ENCODE measurements around the gene CD244. TPM values are rescaled to one million over a fixed set of nuclear protein-coding genes. Genes with fewer than 3 reads are reported as not detected.

The CD244 gene, protein sequence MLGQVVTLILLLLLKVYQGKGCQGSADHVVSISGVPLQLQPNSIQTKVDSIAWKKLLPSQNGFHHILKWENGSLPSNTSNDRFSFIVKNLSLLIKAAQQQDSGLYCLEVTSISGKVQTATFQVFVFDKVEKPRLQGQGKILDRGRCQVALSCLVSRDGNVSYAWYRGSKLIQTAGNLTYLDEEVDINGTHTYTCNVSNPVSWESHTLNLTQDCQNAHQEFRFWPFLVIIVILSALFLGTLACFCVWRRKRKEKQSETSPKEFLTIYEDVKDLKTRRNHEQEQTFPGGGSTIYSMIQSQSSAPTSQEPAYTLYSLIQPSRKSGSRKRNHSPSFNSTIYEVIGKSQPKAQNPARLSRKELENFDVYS
- total RNA-seq (10 to 100 TPM; 13.0 to 25.7 (median 18.2) TPM), polyA plus RNA-seq (1 to 10 TPM; 2.1 to 4.3 (median 4.0) TPM)
- long read RNA-seq, donor 1, partial matches to known transcripts: 0 of 4 reads
- long read RNA-seq, donor 1, other reads (novel, unspliced or antisense): 0 of 4 reads
- long read RNA-seq, donor 2, transcript CD244-203 (9 exons, 2,463 nt): major isoform, 8 of 9 reads
- long read RNA-seq, donor 2, partial matches to known transcripts: 0 of 9 reads
- long read RNA-seq, donor 2, other reads (novel, unspliced or antisense): 0 of 9 reads

- peak within 1 kb of the TSS in 7 of 8 donors; percentile 46 to 87 (median 66) for H3K27ac ChIP-seq
- no peaks in the 10 kb centered on the region for H3K36me3 ChIP-seq
- H3K4me3 ChIP-seq: peak within 1 kb of the TSS in 7 of 8 donors; percentile 10 to 66 (median 34)
- no peak for TF ChIP-seq CTCF (IDR thresholded peaks at IDR 0.05 in 8 of 11, conservative IDR thresholded peaks at IDR 0.05 in 3 of 11)
- peak; percentile 59 to 81 (median 63) for TF ChIP-seq POLR2AphosphoS5 (IDR thresholded peaks at IDR 0.05)
- peak; percentile 87 for DNase-seq
- no peaks in the 10 kb centered on the region for H3K9me3 ChIP-seq
- peaks cover 0 to 72% (median 27%) of the 10 kb centered on the region in 6 donors for H3K4me1 ChIP-seq
- intact Hi-C loops (cut with DNase I; ENCODE audit: low total_unique reads): no loop called here
- peaks cover 0 to 9% (median 0%) of the 10 kb centered on the region in 7 donors for H3K27me3 ChIP-seq (replicated peaks in 1 of 7)
- 11 to 28% (median 24%) methylated on average over 6 to 12 of the region's 12 CpGs for WGBS, 5 donors
Observed at GRCh38 chr1:160862203-160863060, at the start of gene CD244. CD244 (minus strand) TSS chr1:160862887; CDS start chr1:160862677, 210 bp downstream.

DNA sequence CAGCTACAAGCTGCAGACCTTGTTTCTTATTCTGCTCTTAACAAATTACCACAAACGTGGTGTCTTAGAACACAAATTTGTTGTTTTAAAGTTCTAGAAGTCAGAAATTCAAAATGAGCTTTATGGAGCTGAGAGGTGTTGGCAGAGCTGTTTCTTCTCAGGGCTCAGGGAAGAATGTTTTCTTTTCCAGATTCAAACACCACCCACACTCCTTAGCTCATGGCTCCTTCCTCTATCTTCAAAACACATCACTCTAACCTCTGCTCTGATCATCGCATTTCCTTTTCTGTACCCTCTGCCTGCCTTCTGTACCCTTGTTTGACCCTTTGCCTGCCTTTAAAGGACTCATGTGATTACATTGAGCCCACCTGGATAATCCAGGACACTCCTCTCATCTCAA is 49.2 kb upstream of the CD244 start:
- TF ChIP-seq POLR2A (IDR thresholded peaks at IDR 0.05) (no peak), CTCF (IDR thresholded peaks at IDR 0.05 in 8 of 11, conservative IDR thresholded peaks at IDR 0.05 in 3 of 11) (no peak), POLR2AphosphoS5 (IDR thresholded peaks at IDR 0.05) (no peak)
- 67 to 83% (median 81%) methylated on average over 2 of the region's 2 CpGs for WGBS, 5 donors
- no peak for DNase-seq
- Histone ChIP-seq H3K36me3 (no peaks in the 10 kb centered on the region), H3K27ac (no peak overlapping the region), H3K4me1 (no peaks in the 10 kb centered on the region), H3K9me3 (no peaks in the 10 kb centered on the region), H3K27me3 (replicated peaks in 1 of 7) (peaks cover 0 to 3% (median 0%) of the 10 kb centered on the region in 7 donors), H3K4me3 (no peak overlapping the region)
- intact Hi-C loops (cut with DNase I; ENCODE audit: low total_unique reads): no loop called here

DNA sequence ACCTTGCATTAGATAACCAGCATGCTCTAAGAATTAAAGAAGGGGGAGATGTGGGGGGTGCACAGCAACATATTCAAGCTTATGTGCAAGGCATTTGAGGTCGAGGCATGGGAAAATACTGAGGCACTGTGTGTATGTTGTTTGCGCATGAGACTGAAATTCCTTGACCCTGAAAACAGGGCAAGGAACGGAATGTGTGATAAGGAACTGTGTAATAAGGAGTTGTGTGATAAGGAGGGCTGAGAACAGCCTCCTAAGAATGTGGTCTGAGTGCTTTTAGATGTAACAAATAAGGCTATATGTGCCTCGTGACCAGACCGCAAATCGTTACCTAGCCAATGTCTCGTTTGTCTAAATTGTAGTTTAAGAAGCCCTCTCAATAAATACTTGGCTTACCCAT is 48.8 kb upstream of the CD244 start:
- Histone ChIP-seq H3K27me3 (replicated peaks in 1 of 7) (peaks cover 0 to 3% (median 0%) of the 10 kb centered on the region in 7 donors), H3K4me3 (no peak overlapping the region), H3K4me1 (no peaks in the 10 kb centered on the region), H3K27ac (no peak overlapping the region), H3K36me3 (no peaks in the 10 kb centered on the region), H3K9me3 (no peaks in the 10 kb centered on the region)
- TF ChIP-seq POLR2A (IDR thresholded peaks at IDR 0.05): no peak
- no peak for TF ChIP-seq POLR2AphosphoS5 (IDR thresholded peaks at IDR 0.05)
- no peak for TF ChIP-seq CTCF (IDR thresholded peaks at IDR 0.05 in 8 of 11, conservative IDR thresholded peaks at IDR 0.05 in 3 of 11)
- DNase-seq: no peak
- 73 to 86% (median 83%) methylated on average over 7 of the region's 7 CpGs for WGBS, 5 donors
- intact Hi-C loops (cut with DNase I; ENCODE audit: low total_unique reads): no loop called here
